Activated CD8-positive, alpha-beta T cell treated with anti-CD3 and anti-CD28 coated beads, Interleukin-2, amount 10 ng/mL, durations not matched to agents 7 days and 5 days (primary cell): ENCODE measurements around the gene TFF1. TPM values are rescaled to one million over a fixed set of nuclear protein-coding genes. Genes with fewer than 3 reads are reported as not detected.

Source experiments
- ATAC-seq: fragments of 150-1000 bp; cut with Tn5 transposase; one replicate; pipeline ENCODE4 v1.10.0; 2021; ENCODE audit warnings: moderate library complexity
- CTCF ChIA-PET: fragments of 350-600 bp; sonication (Branson Sonifier 250); formaldehyde crosslinking; loops from one replicate; lab custom pipeline; 2021; ENCODE audit warnings: antibody characterized with exemption; lab: Charles Lee
- POLR2A ChIA-PET: fragments of 350-600 bp; sonication (Branson Sonifier 250); formaldehyde crosslinking; loops from one replicate; lab custom pipeline; 2021; ENCODE audit warnings: antibody characterized with exemption; lab: Charles Lee
- DNase-seq: peaks from one replicate; pipeline ENCODE4 v3.0.0-alpha.2; 2020
- H3K27ac Mint-ChIP-seq: one replicate; pipeline ENCODE4 v1.8.0; 2021; ENCODE audit warnings: mild to moderate bottlenecking, mixed read lengths
- H3K27me3 Mint-ChIP-seq: one replicate; pipeline ENCODE4 v1.8.0; 2021; ENCODE audit warnings: low read depth, mixed read lengths
- H3K36me3 Mint-ChIP-seq: one replicate; pipeline ENCODE4 v1.8.0; 2021; ENCODE audit warnings: low read depth, mixed read lengths
- H3K4me1 Mint-ChIP-seq: one replicate; pipeline ENCODE4 v1.8.0; 2021; ENCODE audit warnings: low read depth, mixed read lengths
- H3K4me3 Mint-ChIP-seq: one replicate; pipeline ENCODE4 v1.8.0; 2021; ENCODE audit warnings: mild to moderate bottlenecking, mixed read lengths
- H3K9me3 Mint-ChIP-seq: one replicate; pipeline ENCODE4 v1.8.0; 2022; ENCODE audit warnings: mixed read lengths; ENCODE audit not compliant: insufficient read depth
- total RNA-seq, 2 experiments: library from RNA; stranded (reverse); gene quantifications; one replicate each; pipeline ENCODE4 v1.2.3, GENCODE V29; 2021

Gene TFF1
- not detected for total RNA-seq

GRCh38 chr21:42366292-42367010 lies at the start of gene TFF1:
Gene TFF1, minus strand, starts transcription at chr21:42366535. Its CDS starts 40 bp downstream, at chr21:42366495.
- H3K27me3 Mint-ChIP-seq = peaks cover 7% of the 10 kb centered on the region
- no peaks in the 10 kb centered on the region for H3K9me3 Mint-ChIP-seq
- no peak for ATAC-seq
- peaks cover 24% of the 10 kb centered on the region for H3K4me1 Mint-ChIP-seq
- no peak within 1 kb of the TSS for H3K27ac Mint-ChIP-seq
- ChIA-PET POLR2A (no interaction called here), CTCF (interaction anchor here (1.0 to 1.8 kb wide), 3 partner anchors 15 to 83 kb away, joined by 3 to 4 read pairs (median 4); no protein-coding TSS in a partner anchor)
- no peaks in the 10 kb centered on the region for H3K36me3 Mint-ChIP-seq
- no peak within 1 kb of the TSS for H3K4me3 Mint-ChIP-seq
- no peak for DNase-seq

- CTCF ChIA-PET = no interaction called here
- peaks cover 74% of the 10 kb centered on the region for H3K4me1 Mint-ChIP-seq
- peak overlapping the region; percentile 95 for H3K27ac Mint-ChIP-seq
- peaks cover 75% of the 10 kb centered on the region for H3K36me3 Mint-ChIP-seq
- peaks cover 9% of the 10 kb centered on the region for H3K9me3 Mint-ChIP-seq
- POLR2A ChIA-PET = interaction anchor here (1.0 to 9.3 kb wide), 3 partner anchors 10 to 22 kb away, joined by 3 to 97 read pairs (median 13); partner anchors contain the start of gene UBASH3A
- peak; percentile 86 for ATAC-seq
- no peaks in the 10 kb centered on the region for H3K27me3 Mint-ChIP-seq
- peak overlapping the region; percentile 67 for H3K4me3 Mint-ChIP-seq
- peak; percentile 89 for DNase-seq
Observed at GRCh38 chr21:42414928-42415769, 48.8 kb upstream of the TFF1 start.

- Mint-ChIP-seq H3K4me3 (peak overlapping the region; percentile 67), H3K27ac (peak overlapping the region; percentile 95), H3K4me1 (peaks cover 73% of the 10 kb centered on the region), H3K27me3 (no peaks in the 10 kb centered on the region), H3K36me3 (peaks cover 69% of the 10 kb centered on the region), H3K9me3 (peaks cover 8% of the 10 kb centered on the region)
- DNase-seq (no peak), ATAC-seq (no peak)
- POLR2A ChIA-PET = interaction anchor here (2.8 to 9.3 kb wide), 2 partner anchors 10 to 11 kb away, joined by 13 to 97 read pairs; partner anchors contain the start of gene UBASH3A
- CTCF ChIA-PET = no interaction called here
Observed at GRCh38 chr21:42414553-42414927, 48.2 kb upstream of the TFF1 start.

- CTCF ChIA-PET = interaction anchor here (1.3 kb wide), 1 partner anchor 10 kb away, joined by 5 read pairs; the partner anchor contains the start of gene UBASH3A
- H3K27me3 Mint-ChIP-seq = no peaks in the 10 kb centered on the region
Observed at GRCh38 chr21:42414066-42414465, 47.7 kb upstream of the TFF1 start.

GRCh38 chr21:42413500-42413899 lies 47.2 kb upstream of the TFF1 start:
- Mint-ChIP-seq H3K36me3 (peaks cover 58% of the 10 kb centered on the region), H3K27me3 (no peaks in the 10 kb centered on the region), H3K27ac (peak overlapping the region; percentile 95), H3K4me1 (peaks cover 70% of the 10 kb centered on the region), H3K9me3 (no peaks in the 10 kb centered on the region), H3K4me3 (no peak overlapping the region)
- ChIA-PET POLR2A (interaction anchor here (0.7 to 9.3 kb wide), 4 partner anchors 9 to 35 kb away, joined by 3 to 97 read pairs (median 4); partner anchors contain the start of gene UBASH3A), CTCF (interaction anchor here (1.3 kb wide), 1 partner anchor 9 kb away, joined by 5 read pairs; the partner anchor contains the start of gene UBASH3A)
- ATAC-seq = no peak
- DNase-seq = no peak

More at GRCh38 chr21:42414066-42414465, 47.7 kb upstream of the TFF1 start:
- ATAC-seq = no peak
- Mint-ChIP-seq H3K4me1 (peaks cover 73% of the 10 kb centered on the region), H3K36me3 (peaks cover 64% of the 10 kb centered on the region), H3K4me3 (peak overlapping the region; percentile 10), H3K9me3 (peaks cover 4% of the 10 kb centered on the region), H3K27ac (peak overlapping the region; percentile 95)
- POLR2A ChIA-PET = interaction anchor here (9.3 kb wide), 1 partner anchor 10 kb away, joined by 97 read pairs; the partner anchor contains the start of gene UBASH3A
- DNase-seq = no peak

- Mint-ChIP-seq H3K4me1 (peaks cover 70% of the 10 kb centered on the region), H3K27ac (peak overlapping the region; percentile 95), H3K27me3 (no peaks in the 10 kb centered on the region), H3K4me3 (no peak overlapping the region), H3K36me3 (peaks cover 57% of the 10 kb centered on the region), H3K9me3 (no peaks in the 10 kb centered on the region)
- ChIA-PET POLR2A (interaction anchor here (0.7 to 9.3 kb wide), 4 partner anchors 9 to 36 kb away, joined by 3 to 97 read pairs (median 4); partner anchors contain the start of gene UBASH3A), CTCF (interaction anchor here (1.3 kb wide), 1 partner anchor 9 kb away, joined by 5 read pairs; the partner anchor contains the start of gene UBASH3A)
- no peak for DNase-seq
- ATAC-seq = no peak
Observed at GRCh38 chr21:42413093-42413492, 46.8 kb upstream of the TFF1 start.

GRCh38 chr21:42412636-42412933 lies 46.2 kb upstream of the TFF1 start:
- CTCF ChIA-PET = no interaction called here
- peaks cover 73% of the 10 kb centered on the region for H3K4me1 Mint-ChIP-seq
- no peak for DNase-seq
- ATAC-seq = no peak
- H3K4me3 Mint-ChIP-seq = no peak overlapping the region
- H3K36me3 Mint-ChIP-seq = peaks cover 58% of the 10 kb centered on the region
- H3K27ac Mint-ChIP-seq = peak overlapping the region; percentile 36
- H3K9me3 Mint-ChIP-seq = no peaks in the 10 kb centered on the region
- POLR2A ChIA-PET = interaction anchor here (1.4 kb wide), 1 partner anchor 29 kb away, joined by 4 read pairs; no protein-coding TSS in a partner anchor
- no peaks in the 10 kb centered on the region for H3K27me3 Mint-ChIP-seq

- Mint-ChIP-seq H3K27ac (peak overlapping the region; percentile 36), H3K9me3 (no peaks in the 10 kb centered on the region), H3K4me1 (peaks cover 74% of the 10 kb centered on the region), H3K4me3 (no peak overlapping the region), H3K27me3 (no peaks in the 10 kb centered on the region), H3K36me3 (peaks cover 59% of the 10 kb centered on the region)
- ChIA-PET CTCF (interaction anchor here (1.0 kb wide), 3 partner anchors 9 to 14 kb away, joined by 4 to 5 read pairs (median 4); no protein-coding TSS in a partner anchor), POLR2A (interaction anchor here (1.4 kb wide), 1 partner anchor 29 kb away, joined by 4 read pairs; no protein-coding TSS in a partner anchor)
- no peak for ATAC-seq
- no peak for DNase-seq
Observed at GRCh38 chr21:42411891-42412635, 45.7 kb upstream of the TFF1 start.

GRCh38 chr21:42411197-42411869 lies 45.0 kb upstream of the TFF1 start:
- H3K4me3 Mint-ChIP-seq = no peak overlapping the region
- H3K36me3 Mint-ChIP-seq = peaks cover 59% of the 10 kb centered on the region
- ChIA-PET POLR2A (no interaction called here), CTCF (interaction anchor here (0.6 to 1.0 kb wide), 4 partner anchors 8 to 13 kb away, joined by 4 to 5 read pairs (median 4); no protein-coding TSS in a partner anchor)
- peaks cover 75% of the 10 kb centered on the region for H3K4me1 Mint-ChIP-seq
- no peak for DNase-seq
- H3K27ac Mint-ChIP-seq = no peak overlapping the region
- no peak for ATAC-seq
- H3K27me3 Mint-ChIP-seq = no peaks in the 10 kb centered on the region
- H3K9me3 Mint-ChIP-seq = no peaks in the 10 kb centered on the region

GRCh38 chr21:42409366-42409765 lies 43.0 kb upstream of the TFF1 start:
- DNase-seq (no peak), ATAC-seq (no peak)
- Mint-ChIP-seq H3K9me3 (no peaks in the 10 kb centered on the region), H3K27me3 (no peaks in the 10 kb centered on the region), H3K36me3 (peaks cover 59% of the 10 kb centered on the region), H3K27ac (no peak overlapping the region), H3K4me1 (peaks cover 55% of the 10 kb centered on the region), H3K4me3 (no peak overlapping the region)
- POLR2A ChIA-PET = interaction anchor here (0.6 to 0.7 kb wide), 3 partner anchors 11 to 135 kb away, joined by 3 to 7 read pairs (median 4); no protein-coding TSS in a partner anchor
- CTCF ChIA-PET = interaction anchor here (1.2 to 1.6 kb wide), 3 partner anchors 12 to 103 kb away, joined by 3 to 5 read pairs (median 4); no protein-coding TSS in a partner anchor
